Measurements from ENCODE around the gene LRRC39.
"Not testable (repeated sequence)": the region's sequence is repeated elsewhere in the genome, so short reads cannot be mapped to it uniquely, and the experiment has no call there.

LRRC39 gene

DNA sequence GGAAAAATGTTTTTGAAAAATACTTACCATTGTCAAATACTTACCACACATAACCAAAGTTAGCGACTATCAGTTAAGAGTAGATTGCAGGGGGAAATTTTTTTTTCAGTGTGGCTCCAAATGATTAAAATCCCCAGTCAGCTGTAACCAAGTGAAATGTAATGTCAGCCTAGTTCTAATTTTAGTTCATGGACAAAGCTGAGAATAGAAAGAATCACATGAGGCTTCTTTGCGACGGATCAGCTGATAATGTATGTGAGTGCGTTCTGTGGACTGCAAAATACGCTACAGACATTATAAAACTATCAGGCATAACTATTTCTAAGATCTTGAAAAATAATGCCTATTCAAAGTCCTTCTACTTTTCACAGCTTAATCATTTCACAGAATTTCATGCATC lies at the start of gene LRRC39:
TSS of gene LRRC39 (minus strand) at position 166 of the 400 bp plus-strand sequence. CDS start 9,740 bp downstream, outside the sequence.
- DNase-seq (ENCODE audit: low spot score) = no peak

DNA sequence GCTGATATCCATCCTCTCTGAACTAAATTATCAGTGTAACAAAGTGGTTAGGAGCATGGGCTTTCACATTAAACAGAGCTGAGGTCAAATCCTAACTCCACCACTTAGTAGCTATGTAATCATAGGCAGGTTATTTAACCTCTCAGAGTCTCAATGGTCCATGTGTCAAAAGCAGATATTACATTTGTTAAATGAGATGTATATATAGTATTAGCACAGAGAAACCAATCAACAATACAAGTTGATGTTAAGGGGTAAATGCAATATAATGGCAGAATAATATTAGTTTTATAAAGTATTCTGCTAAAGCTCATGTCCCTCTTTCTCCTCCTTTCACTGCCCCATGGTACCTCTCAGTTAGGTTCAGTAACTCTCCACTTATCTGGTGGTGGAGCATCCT lies 44.4 kb upstream of the LRRC39 start:
- no peak for DNase-seq (ENCODE audit: low spot score)

DNA sequence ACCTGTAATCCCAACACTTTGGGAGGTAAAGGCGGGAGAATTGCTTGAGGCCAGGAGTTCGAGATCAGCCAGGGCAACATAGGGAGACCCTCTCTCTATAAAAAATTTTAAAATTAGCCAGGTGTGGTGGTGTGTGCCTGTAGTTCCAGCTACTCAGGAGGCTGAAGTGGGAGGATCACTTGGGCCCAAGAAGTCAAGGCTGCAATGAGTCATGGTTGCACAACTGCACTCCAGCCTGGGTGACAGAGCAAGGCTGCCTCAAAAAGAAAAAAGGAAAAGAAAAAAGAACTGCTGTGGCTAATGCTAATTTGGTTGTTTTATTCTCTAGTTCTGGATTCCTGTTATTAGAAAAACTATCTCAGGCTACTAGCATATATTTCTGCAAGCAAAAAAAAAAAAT lies 41.8 kb upstream of the LRRC39 start:
- no peak for DNase-seq (ENCODE audit: low spot score)

DNA sequence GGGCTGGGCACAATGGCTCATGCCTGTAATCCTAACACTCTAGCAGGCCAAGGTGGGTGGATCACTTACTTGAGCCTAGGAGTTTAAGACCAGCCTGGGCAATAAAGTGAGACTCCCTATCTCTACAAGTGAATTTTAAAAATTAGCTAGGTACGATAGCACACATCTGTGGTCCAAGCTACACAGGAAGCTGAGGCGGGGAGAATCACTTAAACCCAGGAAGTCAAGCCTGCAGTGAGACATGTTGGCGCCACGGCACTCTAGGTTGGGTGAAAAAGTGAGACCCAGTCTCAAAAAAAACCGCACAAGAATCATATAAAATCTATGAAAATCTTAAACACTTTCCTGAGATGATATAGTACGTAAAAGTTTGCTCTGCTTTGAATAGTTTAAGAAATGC lies 41.4 kb upstream of the LRRC39 start:
- DNase-seq (ENCODE audit: low spot score) = no peak

DNA sequence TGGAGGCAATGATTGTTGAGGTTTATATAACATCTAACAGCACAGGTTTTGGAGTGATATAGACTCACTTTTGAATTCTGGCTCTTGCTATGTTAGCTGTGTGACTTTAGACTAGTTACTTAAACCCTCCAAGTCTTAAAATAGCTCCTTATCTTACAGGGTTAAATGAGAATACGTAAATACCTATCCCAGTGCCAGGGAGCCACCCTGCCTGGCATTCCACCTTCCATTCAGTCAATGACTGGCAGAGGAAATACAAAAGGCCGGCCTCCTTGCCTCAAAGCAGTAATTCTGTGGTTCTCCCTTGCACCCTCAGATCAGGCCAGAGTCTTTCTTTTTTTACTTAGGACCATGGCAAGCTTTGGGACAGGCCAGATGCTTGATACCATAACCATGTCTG lies 39.8 kb upstream of the LRRC39 start:
- no peak for DNase-seq (ENCODE audit: low spot score)

DNA sequence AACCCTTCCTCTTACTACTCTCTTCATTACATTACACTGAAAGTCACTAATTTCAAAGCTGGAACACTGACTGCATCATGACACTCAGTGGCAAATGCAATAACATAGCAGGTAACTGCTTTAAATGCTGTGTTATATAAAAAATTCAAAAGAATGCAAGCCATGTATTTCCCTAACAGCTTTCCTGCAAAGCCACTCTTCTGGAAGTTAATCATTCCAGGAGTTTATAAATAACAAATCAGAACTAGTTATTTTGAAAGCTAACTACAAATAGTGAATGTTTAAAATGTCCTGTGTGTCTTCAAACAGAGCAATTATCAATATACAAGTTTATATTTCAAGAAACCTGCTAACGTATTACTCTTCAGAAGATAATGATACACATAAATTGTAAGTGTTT lies 37.0 kb upstream of the LRRC39 start:
- no peak for DNase-seq (ENCODE audit: low spot score)

DNA sequence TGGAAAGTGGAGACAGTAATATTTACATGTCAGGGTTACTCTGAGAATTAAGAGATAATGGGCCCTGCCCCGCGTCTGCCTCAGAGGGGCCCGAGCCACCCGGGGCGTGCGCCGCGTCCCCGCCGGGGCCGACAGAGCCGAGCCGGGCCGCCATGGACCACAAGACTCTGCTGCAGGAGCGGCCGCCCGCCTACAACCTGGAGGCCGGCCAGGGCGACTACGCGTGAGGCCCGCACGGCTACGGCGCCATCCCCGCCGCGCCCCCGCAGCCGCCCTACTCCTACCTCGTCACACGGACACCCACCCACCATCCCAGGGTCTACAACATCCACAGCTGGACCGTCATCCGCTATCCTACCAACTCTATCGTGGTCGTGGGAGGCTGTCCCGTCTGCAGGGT lies 35.1 kb upstream of the LRRC39 start:
- no peak for DNase-seq (ENCODE audit: low spot score)

DNA sequence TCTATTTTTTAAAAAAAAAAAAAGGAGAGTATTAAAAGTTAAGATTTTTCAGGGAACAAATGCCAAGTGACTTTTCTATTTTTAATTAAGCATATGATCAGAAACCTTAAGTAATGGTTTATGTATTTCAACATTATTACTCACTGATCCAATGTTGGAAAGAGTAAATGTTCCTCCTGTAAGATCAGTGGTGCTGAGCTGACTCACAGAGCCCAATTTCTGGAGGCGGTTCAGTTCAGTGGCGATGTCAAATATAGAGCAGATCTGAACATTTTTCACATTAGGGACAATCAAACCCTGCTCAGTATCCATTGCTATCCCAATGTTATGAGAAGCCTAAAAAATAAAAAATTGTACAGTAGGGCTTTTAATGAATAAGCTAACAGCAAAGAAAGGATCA lies 28.2 kb upstream of the LRRC39 start:
- DNase-seq (ENCODE audit: low spot score) = no peak

DNA sequence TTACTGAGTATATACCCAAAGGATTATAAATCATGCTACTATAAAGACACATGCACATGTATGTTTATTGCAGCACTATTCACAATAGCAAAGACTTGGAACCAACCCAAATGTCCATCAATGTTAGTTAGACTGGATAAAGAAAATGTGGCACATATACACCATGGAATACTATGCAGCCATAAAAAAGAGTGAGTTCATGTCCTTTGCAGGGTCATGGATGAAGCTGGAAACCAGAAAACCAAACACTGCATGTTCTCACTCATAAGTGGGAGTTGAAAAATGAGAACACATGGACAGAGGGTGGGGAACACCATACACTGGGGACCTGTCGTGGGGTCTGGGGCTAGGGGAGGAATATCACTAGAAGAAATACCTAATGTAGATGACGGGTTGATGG lies 27.5 kb upstream of the LRRC39 start:
- not testable (repeated sequence) for DNase-seq (ENCODE audit: low spot score)

DNA sequence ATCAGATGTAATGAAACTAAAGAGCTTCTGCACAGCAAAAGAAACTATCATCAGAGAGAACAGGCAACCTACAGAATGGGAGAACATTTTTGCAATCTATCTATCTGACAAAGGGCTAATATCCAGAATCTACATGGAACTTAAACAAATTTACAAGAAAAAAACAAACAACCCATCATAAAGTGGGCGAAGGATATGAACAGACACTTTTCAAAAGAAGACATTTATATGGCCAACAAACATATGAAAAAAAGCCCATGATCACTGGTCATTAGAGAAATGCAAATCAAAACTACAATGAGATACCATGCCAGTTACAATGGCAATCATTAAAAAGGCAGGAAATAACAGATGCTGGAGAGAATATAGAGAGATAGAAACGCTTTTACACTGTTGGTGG lies 27.0 kb upstream of the LRRC39 start:
- not testable (repeated sequence) for DNase-seq (ENCODE audit: low spot score)

DNA sequence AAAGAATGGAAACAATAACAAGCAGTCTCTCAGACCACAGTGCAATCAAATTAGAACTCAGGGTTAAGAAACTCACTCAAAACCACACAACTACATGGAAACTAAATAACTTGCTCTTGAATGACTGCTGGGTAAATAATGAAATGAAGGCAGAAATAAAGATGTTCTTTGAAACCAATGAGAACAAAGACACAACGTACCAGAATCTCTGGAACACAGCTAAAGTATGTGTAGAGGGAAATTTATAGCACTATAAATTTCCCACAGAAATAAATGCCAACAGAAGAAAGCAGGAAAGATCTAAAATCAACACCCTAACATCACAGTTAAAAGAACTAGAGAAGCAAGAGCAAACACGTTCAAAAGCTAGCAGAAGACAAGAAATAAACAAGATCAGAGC lies 24.6 kb upstream of the LRRC39 start:
- not testable (repeated sequence) for DNase-seq (ENCODE audit: low spot score)

DNA sequence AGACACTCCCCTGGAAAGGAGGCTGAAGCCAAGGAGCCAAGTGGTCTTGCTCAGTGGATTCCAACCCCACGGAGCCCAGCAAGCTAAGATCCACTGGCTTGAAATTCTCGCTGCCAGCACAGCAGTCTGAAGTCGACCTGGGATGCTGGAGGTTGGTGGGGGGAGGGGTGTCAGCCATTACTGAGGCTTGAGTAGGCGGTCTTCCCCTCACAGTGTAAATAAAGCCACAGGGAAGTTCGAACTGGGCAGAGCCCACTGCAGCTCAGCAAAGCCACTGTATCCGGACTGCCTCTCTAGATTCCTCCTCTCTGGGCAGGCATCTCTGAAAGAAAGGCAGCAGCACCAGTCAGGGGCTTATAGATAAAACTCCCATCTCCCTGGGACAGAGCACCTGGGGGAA lies 22.0 kb upstream of the LRRC39 start:
- DNase-seq (ENCODE audit: low spot score) = not testable (repeated sequence)

DNA sequence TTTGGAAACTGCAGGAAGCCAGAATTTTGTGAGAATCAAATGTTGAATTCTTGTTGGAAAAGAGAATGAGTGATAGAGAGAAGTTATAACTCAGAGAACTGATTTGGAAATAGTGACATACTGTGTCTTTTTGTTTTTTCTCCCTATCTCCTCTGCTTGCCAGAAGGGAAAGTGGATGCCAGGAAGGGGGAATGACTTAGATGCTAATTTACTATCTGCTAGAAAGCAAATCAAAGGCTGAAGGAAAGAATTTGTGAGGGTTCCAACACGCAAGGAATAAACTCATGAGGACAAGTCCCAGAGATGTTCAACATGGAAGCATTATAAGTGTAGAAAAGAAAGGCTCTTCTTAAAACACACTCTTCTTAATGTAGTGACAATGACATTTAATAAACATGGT lies 20.5 kb upstream of the LRRC39 start:
- DNase-seq (ENCODE audit: low spot score) = no peak

DNA sequence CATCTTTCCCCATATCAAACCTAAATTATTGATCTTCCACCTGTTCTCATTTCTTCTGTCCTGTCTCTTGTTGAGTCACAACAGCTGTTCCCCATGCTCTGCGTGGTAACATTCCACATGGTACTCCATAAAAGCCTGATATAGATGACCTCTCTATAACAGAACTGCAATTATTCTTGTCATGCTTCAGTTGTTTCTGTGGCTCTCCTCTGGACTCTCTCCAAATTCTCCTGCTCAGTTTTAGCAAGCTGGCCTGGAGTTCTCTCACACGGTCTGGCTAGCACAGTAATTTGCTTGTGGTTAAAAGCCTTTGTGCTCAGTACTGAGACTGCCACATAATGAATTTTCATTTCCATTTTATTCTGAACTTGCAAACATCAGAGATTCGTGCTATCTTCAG lies 10.6 kb upstream of the LRRC39 start:
- no peak for DNase-seq (ENCODE audit: low spot score)

DNA sequence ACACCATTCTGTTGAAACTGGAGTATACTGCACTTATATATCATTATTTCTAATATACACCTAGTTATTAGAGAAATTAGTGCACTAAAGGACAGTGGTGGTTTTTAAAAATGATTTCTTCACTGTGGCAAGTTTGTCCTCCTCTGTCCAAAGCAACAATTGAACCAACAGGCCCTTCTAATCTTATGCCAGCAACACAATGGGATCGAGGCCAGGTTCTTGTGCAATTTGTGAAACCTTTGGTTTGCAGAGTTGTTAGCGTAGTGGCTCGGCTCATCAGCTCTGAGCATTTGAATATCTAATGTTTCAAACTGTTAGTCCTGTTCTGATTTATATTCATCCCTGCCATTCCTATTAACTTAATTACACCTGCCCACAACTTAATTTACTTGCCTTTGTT lies 9.9 kb upstream of the LRRC39 start:
- no peak for DNase-seq (ENCODE audit: low spot score)

DNA sequence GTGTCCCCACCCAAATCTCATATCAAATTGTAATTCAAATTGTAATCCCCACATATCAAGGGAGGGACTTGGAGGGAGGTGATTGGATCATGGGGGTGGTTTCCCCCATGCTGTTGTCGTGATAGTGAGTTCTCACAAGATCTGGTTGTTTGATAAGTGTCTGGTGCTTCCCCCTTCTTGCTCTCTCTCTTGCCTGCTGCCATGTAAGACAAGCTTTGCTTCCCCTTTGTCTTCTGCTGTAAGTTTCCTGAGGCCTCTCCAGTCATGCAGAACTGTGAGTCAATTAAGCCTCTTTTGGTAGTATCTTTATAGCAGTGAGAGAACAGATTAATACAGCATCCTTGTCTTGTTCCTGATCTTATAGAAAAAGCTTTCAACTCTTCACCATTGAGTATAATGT lies 6.5 kb upstream of the LRRC39 start:
- no peak for DNase-seq (ENCODE audit: low spot score)

DNA sequence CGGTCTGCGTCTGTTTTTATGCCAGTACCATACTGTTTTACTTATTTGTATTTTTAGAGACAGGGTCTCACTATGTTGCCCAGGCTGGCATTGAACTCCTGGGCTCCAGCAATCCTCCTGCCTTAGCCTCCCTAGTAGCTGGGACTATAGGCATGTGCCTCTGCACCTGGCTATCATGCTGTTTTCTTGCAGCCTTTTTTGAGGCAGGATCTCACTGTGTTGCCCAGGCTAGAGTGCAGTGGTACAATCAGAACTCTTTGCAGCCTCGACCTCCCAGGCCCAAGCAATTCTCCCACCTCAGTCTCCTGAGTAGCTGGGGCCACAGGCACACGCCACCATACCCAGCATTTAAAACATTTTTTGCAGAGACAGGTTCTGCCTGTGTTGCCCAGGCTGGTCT lies 5.3 kb upstream of the LRRC39 start:
- no peak for DNase-seq (ENCODE audit: low spot score)

DNA sequence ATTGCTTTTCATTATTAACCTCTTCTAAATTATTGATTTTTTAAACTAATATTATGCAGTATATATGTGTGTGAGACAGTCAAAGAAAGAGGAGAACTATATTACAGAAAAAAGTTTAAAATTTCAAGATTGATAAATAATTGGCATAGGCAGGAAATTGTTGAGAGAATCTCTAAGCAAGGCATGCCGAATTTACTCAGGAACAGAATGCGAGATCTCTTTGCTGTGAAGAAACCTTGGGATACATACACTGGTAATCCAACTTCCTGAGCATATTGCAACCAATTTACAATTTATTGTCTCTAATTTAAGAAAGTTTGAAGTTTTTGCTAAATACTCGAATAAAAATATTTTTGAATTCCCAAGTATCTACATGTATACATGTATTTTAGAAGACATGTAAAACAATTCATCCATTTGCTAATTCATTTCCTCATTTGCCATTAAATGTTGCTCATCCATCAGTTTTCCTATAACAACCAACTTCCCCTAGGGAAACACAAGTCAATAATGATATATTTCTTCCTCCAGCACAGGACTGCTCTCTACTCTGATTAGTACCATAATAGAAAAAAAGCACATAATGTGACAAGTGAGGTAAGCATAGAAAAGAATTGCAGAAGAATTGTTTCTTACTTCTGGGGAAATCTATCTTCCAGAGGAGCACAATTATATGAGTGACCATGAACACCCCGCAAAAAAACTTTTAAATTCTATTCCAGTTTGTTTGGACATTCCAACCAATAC lies 588 bp downstream of the LRRC39 start:
- no peak for DNase-seq (ENCODE audit: low spot score)

DNA sequence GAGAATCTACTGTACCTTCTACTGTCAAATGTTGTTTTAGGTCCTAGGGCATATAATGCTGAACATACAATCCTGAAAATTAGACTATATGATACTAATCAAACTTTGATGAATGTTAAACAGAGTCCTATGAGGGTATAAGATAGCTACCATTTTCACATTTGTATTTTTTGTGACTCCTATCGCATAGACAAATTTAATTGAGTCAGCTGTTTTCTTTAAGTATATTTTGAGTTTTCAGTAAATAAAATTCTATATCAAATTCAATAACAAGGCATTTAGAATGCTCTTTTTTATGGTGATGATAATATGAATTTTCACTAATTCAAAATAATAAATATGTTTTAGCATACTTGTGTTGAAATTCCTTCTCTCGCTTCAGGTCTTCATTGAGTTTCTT lies 10.0 kb downstream of the LRRC39 start:
- no peak for DNase-seq (ENCODE audit: low spot score)

DNA sequence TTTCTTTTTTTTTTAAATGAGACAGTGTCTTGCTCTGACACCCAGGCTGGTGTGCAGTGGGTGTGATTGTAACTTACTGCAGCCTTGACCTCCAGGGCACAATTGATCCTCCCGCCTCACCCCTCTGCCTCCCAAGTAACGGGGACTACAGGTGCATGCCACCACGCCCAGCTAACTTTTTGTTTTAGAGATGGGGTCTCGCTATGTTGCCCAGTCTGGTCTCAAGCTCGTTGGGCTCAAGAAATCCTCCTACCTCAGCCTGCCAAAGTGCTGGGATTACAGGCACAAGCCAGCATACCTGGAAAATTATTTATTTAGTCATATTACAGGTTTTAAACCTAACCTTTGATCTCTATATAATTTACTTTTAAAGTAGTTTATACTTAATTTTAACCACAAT lies 13.4 kb downstream of the LRRC39 start:
- no peak for DNase-seq (ENCODE audit: low spot score)

DNA sequence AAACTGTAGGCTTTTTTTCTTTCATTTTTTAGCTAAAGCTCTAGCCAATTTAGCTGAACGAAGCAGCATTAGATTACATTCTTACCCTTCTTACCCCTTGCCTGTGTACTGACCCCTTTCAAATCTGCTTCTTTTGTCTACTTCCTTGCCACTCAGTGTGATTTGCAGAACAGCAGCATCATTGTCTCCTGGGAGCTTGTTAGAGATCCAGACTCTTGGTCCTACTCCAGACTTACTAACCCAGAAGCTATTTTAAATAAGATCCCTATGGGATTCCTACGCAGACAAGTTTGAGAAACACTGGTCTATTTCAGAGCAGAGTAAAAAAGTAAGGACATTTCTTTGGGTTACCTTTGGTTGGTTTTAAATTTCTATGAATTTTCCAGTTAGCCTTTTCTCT lies 13.8 kb downstream of the LRRC39 start:
- no peak for DNase-seq (ENCODE audit: low spot score)

DNA sequence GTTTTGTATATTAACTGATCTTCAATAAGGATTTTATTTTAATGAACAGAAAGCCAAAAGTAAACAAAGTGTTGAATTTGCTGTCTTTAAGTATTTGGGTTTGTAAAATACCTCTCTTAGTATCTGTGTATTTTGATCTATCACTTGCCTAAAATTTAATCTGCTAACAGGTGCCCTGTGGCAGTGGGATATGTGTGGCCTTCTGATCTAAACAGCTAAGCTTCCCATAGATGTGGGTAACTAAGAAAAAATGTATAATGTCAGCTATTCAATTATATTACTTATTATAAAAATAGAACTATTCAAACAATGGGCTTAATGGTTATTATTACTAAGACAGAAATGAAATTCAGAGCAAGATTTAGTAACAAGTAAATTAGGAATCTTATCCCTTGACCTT lies 15.2 kb downstream of the LRRC39 start:
- DNase-seq (ENCODE audit: low spot score) = no peak

DNA sequence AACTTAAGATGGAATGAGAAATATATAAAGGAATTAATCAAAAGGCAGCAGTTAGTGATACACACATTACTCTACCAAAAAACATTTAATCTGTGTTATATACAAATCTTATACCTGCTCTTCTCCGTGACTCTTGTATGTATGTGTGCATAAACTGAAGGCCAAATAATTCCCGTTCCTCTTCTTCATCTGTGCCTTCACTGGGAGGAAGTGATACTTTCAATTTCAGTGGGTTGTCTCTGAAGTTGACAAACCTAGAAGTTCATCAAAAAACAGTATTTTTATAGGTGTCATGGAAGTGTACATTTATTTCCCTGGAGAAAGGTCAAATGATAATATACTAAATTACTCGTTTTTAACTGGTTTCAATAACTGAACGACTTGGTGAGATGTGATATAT lies 25.8 kb downstream of the LRRC39 start:
- DNase-seq (ENCODE audit: low spot score) = no peak

DNA sequence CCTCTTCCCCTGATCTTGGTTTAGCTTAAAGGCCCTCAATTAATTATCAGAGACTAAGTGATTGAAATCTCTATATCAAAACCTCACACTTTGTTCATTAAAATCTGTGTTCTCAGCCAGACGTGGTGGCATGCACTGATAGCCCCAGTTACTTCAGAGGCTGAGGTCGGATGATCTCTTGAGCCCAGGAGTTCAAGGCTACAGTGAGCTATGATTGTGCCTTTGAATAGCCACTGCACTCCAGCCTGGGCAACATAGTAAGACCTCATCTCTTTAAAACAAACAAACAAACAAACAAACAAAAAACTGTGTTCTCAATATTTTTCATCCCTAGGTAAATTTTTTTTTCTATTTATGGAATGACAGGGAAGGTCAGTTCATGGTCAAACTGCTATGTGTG lies 26.4 kb downstream of the LRRC39 start:
- no peak for DNase-seq (ENCODE audit: low spot score)

DNA sequence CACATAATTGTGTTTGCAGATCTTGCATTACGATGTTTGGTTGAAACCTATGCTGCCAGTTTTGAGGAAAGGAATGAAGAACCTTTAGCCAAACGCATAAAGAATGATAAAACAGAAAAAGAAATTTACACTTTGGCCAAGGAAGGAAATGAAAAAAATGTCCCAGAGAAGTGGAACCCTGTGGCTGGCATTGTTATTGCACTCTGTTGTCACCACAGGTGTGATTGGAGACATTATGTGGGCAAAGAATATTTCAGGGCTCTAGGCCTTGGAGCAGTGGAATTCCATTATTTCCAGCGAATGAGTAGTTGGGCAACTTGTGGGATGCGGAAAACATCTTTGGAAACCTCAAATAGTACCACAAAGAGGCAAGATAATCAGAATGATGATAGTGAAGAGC lies 30.2 kb downstream of the LRRC39 start:
- no peak for DNase-seq (ENCODE audit: low spot score)

Data from LoVo (cell line).